Calu3 (cell line): ENCODE data around the gene PNKD. TPM values are rescaled to one million over a fixed set of nuclear protein-coding genes. Genes with fewer than 3 reads are reported as not detected.

Source experiments
- BruUV-seq: library from RNA; stranded (reverse); fragments of 400-500 nt; replicated peaks from 2 replicates; lab custom pipeline; 2021; lab: Mats Ljungman, UMichigan
- CTCF ChIA-PET: fragments of 300-600 bp; sonication (Branson Sonifier 250); formaldehyde crosslinking; loops from one replicate; lab custom pipeline; 2022; ENCODE audit warnings: antibody characterized with exemption; lab: Charles Lee
- DNase-seq: peaks from one replicate; pipeline ENCODE4 v3.0.0; 2022
- H3K27ac Mint-ChIP-seq: one replicate; pipeline ENCODE4 v1.8.0; 2022; ENCODE audit warnings: mixed read lengths; ENCODE audit not compliant: unreplicated experiment
- H3K27me3 Mint-ChIP-seq: one replicate; pipeline ENCODE4 v1.8.0; 2022; ENCODE audit warnings: mixed read lengths; ENCODE audit not compliant: unreplicated experiment
- H3K36me3 Mint-ChIP-seq: one replicate; pipeline ENCODE4 v1.8.0; 2022; ENCODE audit warnings: mild to moderate bottlenecking, moderate library complexity, mixed read lengths; ENCODE audit not compliant: insufficient read depth, unreplicated experiment
- H3K4me1 Mint-ChIP-seq: one replicate; pipeline ENCODE4 v1.8.0; 2022; ENCODE audit warnings: mild to moderate bottlenecking, low read depth, mixed read lengths; ENCODE audit not compliant: unreplicated experiment
- H3K4me3 Mint-ChIP-seq: one replicate; pipeline ENCODE4 v1.8.0; 2022; ENCODE audit warnings: mild to moderate bottlenecking, low read depth, moderate library complexity, mixed read lengths; ENCODE audit not compliant: unreplicated experiment
- H3K9me3 Mint-ChIP-seq: one replicate; pipeline ENCODE4 v1.8.0; 2022; ENCODE audit warnings: low read depth, mixed read lengths; ENCODE audit not compliant: unreplicated experiment
- intact Hi-C: fragments of 100-400 bp; cut with micrococcal nuclease; formaldehyde crosslinking; loops from one replicate; pipeline ENCODE4 v1.10.0; 2022; ENCODE audit not compliant: unreplicated experiment
- total RNA-seq: library from RNA; stranded (reverse); gene quantifications from 2 replicates; pipeline ENCODE4 v1.2.3, GENCODE V29; 2022
- TF ChIP-seq, protein P1 (sequence below): fragments of 200-600 bp; IDR thresholded peaks from one replicate; pipeline ENCODE4 v1.8.0; 2022; ENCODE audit warnings: antibody characterized with exemption; ENCODE audit not compliant: unreplicated experiment

The PNKD gene
- total RNA-seq, 1 experiment from 2014 or later: 46.8 TPM

DNA sequence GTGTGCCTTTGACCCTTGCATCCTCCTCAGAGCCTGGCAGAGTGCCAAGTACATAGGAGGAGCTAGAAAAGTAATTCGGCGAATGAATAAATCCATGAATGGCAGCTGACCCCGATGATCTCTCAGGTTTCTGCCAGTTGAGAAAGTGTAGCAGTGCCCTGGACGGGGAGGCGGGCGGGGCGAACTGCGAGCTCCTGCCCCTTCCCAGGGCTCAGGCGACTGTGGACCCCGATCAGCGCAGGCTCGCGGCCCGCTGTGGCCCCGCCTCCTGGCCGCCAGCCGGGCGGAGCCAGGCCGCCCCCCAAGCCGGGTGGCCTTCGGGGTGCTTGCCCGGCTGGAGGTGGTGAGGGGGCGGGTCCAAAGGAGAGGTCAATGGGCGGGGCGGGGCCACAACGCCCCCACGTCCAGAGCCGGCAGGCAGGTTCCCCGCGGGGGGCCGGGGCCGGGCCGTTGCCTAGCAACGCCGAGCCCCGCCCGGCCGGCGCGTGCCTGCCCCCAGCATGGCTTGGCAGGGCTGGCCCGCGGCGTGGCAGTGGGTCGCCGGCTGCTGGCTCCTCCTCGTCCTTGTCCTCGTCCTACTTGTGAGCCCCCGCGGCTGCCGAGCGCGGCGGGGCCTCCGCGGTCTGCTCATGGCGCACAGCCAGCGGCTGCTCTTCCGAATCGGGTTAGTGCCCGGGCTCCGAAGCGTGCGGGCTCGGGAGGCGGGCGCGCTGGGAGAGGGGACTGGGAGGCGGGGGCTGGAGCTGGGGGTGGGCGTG is 52.6 kb downstream of the PNKD start:
- DNase-seq: peak; percentile 89
- H3K4me1 Mint-ChIP-seq: peaks cover 39% of the 10 kb centered on the region
- H3K9me3 Mint-ChIP-seq: no peaks in the 10 kb centered on the region
- intact Hi-C loops: loop anchor here (5.0 kb wide), 1 partner anchor 34 kb away; the partner anchor contains the start of gene CATIP
- H3K4me3 Mint-ChIP-seq: peak overlapping the region; percentile 97
- H3K36me3 Mint-ChIP-seq: peaks cover 25% of the 10 kb centered on the region
- CTCF ChIA-PET: interaction anchor here (0.6 to 1.9 kb wide), 12 partner anchors 11 to 1397 kb away, joined by 3 to 15 read pairs (median 4); partner anchors contain the start of gene CATIP
- TF ChIP-seq, protein P1, sequence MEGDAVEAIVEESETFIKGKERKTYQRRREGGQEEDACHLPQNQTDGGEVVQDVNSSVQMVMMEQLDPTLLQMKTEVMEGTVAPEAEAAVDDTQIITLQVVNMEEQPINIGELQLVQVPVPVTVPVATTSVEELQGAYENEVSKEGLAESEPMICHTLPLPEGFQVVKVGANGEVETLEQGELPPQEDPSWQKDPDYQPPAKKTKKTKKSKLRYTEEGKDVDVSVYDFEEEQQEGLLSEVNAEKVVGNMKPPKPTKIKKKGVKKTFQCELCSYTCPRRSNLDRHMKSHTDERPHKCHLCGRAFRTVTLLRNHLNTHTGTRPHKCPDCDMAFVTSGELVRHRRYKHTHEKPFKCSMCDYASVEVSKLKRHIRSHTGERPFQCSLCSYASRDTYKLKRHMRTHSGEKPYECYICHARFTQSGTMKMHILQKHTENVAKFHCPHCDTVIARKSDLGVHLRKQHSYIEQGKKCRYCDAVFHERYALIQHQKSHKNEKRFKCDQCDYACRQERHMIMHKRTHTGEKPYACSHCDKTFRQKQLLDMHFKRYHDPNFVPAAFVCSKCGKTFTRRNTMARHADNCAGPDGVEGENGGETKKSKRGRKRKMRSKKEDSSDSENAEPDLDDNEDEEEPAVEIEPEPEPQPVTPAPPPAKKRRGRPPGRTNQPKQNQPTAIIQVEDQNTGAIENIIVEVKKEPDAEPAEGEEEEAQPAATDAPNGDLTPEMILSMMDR: no peak
- BruUV-seq: no TSS peak
- H3K27ac Mint-ChIP-seq: peak overlapping the region; percentile 95
- no peaks in the 10 kb centered on the region for H3K27me3 Mint-ChIP-seq

GRCh38 chr2:218323526-218324472 is 53.5 kb downstream of the PNKD start:
- peaks cover 25% of the 10 kb centered on the region for H3K36me3 Mint-ChIP-seq
- DNase-seq: peak; percentile 59
- intact Hi-C loops: loop anchor here (5.0 kb wide), 1 partner anchor 34 kb away; the partner anchor contains the start of gene CATIP
- CTCF ChIA-PET: interaction anchor here (0.6 to 1.9 kb wide), 7 partner anchors 12 to 1396 kb away, joined by 3 to 15 read pairs (median 7); partner anchors contain the start of gene CATIP
- H3K4me1 Mint-ChIP-seq: peaks cover 39% of the 10 kb centered on the region
- peak overlapping the region; percentile 97 for H3K4me3 Mint-ChIP-seq
- no peaks in the 10 kb centered on the region for H3K9me3 Mint-ChIP-seq
- TF ChIP-seq, protein P1: no peak
- H3K27ac Mint-ChIP-seq: peak overlapping the region; percentile 95
- no peaks in the 10 kb centered on the region for H3K27me3 Mint-ChIP-seq
- TSS peak; percentile 67 for BruUV-seq

- CTCF ChIA-PET: interaction anchor here (1.0 kb wide), 1 partner anchor 13 kb away, joined by 3 read pairs; no protein-coding TSS in a partner anchor
- Mint-ChIP-seq H3K9me3 (no peaks in the 10 kb centered on the region), H3K36me3 (peaks cover 20% of the 10 kb centered on the region), H3K4me1 (peaks cover 26% of the 10 kb centered on the region), H3K4me3 (no peak overlapping the region), H3K27ac (no peak overlapping the region), H3K27me3 (no peaks in the 10 kb centered on the region)
- BruUV-seq: no TSS peak
- intact Hi-C loops: no loop called here
- no peak for DNase-seq
- TF ChIP-seq, protein P1: no peak
Measured at GRCh38 chr2:218325566-218326160, 55.3 kb downstream of the PNKD start.

DNA sequence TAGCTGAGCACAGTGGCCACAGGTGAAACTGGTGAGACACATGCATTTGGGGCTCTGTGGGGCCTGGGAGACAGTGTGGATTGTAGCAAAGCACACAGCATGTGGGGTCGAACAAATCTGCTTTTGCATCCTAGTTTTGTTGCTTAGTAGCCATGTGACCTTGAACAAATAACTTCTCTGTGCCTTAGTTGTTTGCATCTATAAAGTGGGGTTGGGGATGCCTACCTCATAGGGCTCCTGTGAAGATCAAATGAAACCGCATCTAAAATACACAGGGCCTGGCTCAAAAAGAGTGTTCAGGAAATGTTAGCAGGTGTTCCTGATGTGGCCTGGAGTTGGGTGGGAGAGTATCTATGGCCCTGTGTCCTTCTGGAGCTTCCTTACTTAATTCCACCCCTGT is 56.0 kb downstream of the PNKD start:
- Mint-ChIP-seq H3K27me3 (no peaks in the 10 kb centered on the region), H3K4me1 (peaks cover 20% of the 10 kb centered on the region), H3K36me3 (peaks cover 20% of the 10 kb centered on the region), H3K4me3 (no peak overlapping the region), H3K27ac (no peak overlapping the region), H3K9me3 (no peaks in the 10 kb centered on the region)
- CTCF ChIA-PET: interaction anchor here (1.0 kb wide), 1 partner anchor 14 kb away, joined by 3 read pairs; no protein-coding TSS in a partner anchor
- intact Hi-C loops: no loop called here
- no TSS peak for BruUV-seq
- TF ChIP-seq, protein P1: no peak
- no peak for DNase-seq
